Smooth muscle cell (in vitro differentiated cells): ENCODE data around the gene TBL2. TPM values are rescaled to one million over a fixed set of nuclear protein-coding genes. Genes with fewer than 3 reads are reported as not detected.
"Not testable (repeated sequence)": the region's sequence is repeated elsewhere in the genome, so short reads cannot be mapped to it uniquely, and the experiment has no call there.

Experiments
- DNase-seq: peaks from one replicate; lab custom pipeline; 2025; ENCODE audit not compliant: unreplicated experiment; lab: John Stamatoyannopoulos, UW
- H2AFZ ChIP-seq: fragments of 200-600 bp; sonication (generic); 2 replicates; pipeline ENCODE4 v1.6.0; 2016; ENCODE audit warnings: antibody characterized with exemption, low read depth, mild to moderate bottlenecking
- H3F3A ChIP-seq: fragments of 200-600 bp; sonication (generic); 2 replicates; pipeline ENCODE4 v1.6.0; 2017; ENCODE audit warnings: antibody characterized with exemption, low read depth
- H3K27ac ChIP-seq: fragments of 200-600 bp; sonication (generic); 2 replicates; pipeline ENCODE4 v1.5.1; 2016; ENCODE audit warnings: low read depth, mild to moderate bottlenecking
- H3K27me3 ChIP-seq: fragments of 200-600 bp; sonication (generic); 2 replicates; pipeline ENCODE4 v1.6.1; 2016; ENCODE audit warnings: low read depth, mild to moderate bottlenecking
- H3K36me3 ChIP-seq: fragments of 200-600 bp; sonication (generic); 2 replicates; pipeline ENCODE4 v1.5.1; 2016; ENCODE audit warnings: low read depth
- H3K4me1 ChIP-seq: fragments of 200-600 bp; sonication (generic); 2 replicates; pipeline ENCODE4 v1.5.1; 2016; ENCODE audit warnings: low read depth
- H3K4me2 ChIP-seq: fragments of 200-600 bp; sonication (generic); 2 replicates; pipeline ENCODE4 v1.6.0; 2016; ENCODE audit warnings: mild to moderate bottlenecking
- H3K4me3 ChIP-seq: fragments of 200-600 bp; sonication (generic); 2 replicates; pipeline ENCODE4 v1.5.1; 2016; ENCODE audit warnings: mild to moderate bottlenecking
- H3K79me2 ChIP-seq: fragments of 200-600 bp; sonication (generic); 2 replicates; pipeline ENCODE4 v1.6.0; 2016; ENCODE audit warnings: low read depth, mild to moderate bottlenecking
- H3K9ac ChIP-seq: fragments of 200-600 bp; sonication (generic); 2 replicates; pipeline ENCODE4 v1.6.0; 2016; ENCODE audit warnings: low read depth
- H3K9me3 ChIP-seq: fragments of 200-600 bp; sonication (generic); replicated peaks from 2 replicates; pipeline ENCODE4 v1.5.1; 2016; ENCODE audit warnings: low read depth
- H4K20me1 ChIP-seq: fragments of 200-600 bp; sonication (generic); 2 replicates; pipeline ENCODE4 v1.6.0; 2016; ENCODE audit warnings: low read depth
- WGBS: methylation state at CpG from one replicate; pipeline ENCODE4 v1.1.7; 2016; ENCODE audit warnings: low lambda C conversion rate; 5-methylcytosine and 5-hydroxymethylcytosine counted together
- polyA plus RNA-seq: library from polyadenylated mRNA; unstranded; fragments of >200 nt; fragmentation: Nextera tagmentation; extraction: Ambion mirVana; gene quantifications from 2 replicates; pipeline ENCODE4 v1.2.1, GENCODE V29; 2016
- total RNA-seq: library from RNA; depleted of rRNA; stranded (reverse); fragments of >200 nt; gene quantifications from 2 replicates; pipeline ENCODE4 v1.2.3, GENCODE V29; 2014
- TF ChIP-seq, protein P1 (sequence below): fragments of 200-600 bp; sonication (generic); IDR thresholded peaks from 2 replicates; pipeline ENCODE4 v1.5.1; 2017; ENCODE audit warnings: borderline replicate concordance, mild to moderate bottlenecking, antibody characterized with exemption; ENCODE audit not compliant: insufficient read depth, poor library complexity, severe bottlenecking

Gene TBL2
- total and polyA plus RNA-seq, 2 experiments from 2014 or later = 67.6 to 78.5 TPM

DNA sequence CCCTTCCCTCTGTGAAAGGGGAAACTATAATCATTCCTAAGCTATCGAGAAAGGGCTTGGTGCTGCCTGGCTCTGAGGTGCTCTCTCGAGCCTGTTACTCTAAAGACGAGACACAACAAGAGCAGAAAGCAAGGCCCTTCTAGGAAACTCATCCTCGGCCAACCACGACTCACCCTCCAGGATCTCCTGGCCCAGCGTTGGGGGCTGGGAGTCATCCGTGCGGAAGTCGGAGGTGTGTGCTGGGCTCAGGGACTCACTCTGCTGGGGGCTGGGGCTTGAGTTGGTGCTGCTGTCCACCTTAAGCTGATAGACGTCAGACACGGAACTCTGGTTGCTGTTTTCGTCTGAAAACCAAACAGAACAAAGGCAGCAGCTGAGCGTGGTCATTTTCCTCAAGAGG lies 38.7 kb downstream of the TBL2 start:
- Histone ChIP-seq H3K27ac (no peak overlapping the region), H3K36me3 (no peaks in the 10 kb centered on the region), H3K9ac (no peak overlapping the region), H3K27me3 (no peaks in the 10 kb centered on the region), H3K79me2 (peaks cover 7% of the 10 kb centered on the region), H3K4me2 (no peak overlapping the region), H2AFZ (no peak overlapping the region), H3K9me3 (no peaks in the 10 kb centered on the region), H3K4me3 (no peak overlapping the region), H3K4me1 (no peaks in the 10 kb centered on the region), H4K20me1 (peaks cover 16% of the 10 kb centered on the region), H3F3A (no peaks in the 10 kb centered on the region)
- WGBS = 93% methylated on average over 13 of the region's 13 CpGs
- TF ChIP-seq, protein P1, sequence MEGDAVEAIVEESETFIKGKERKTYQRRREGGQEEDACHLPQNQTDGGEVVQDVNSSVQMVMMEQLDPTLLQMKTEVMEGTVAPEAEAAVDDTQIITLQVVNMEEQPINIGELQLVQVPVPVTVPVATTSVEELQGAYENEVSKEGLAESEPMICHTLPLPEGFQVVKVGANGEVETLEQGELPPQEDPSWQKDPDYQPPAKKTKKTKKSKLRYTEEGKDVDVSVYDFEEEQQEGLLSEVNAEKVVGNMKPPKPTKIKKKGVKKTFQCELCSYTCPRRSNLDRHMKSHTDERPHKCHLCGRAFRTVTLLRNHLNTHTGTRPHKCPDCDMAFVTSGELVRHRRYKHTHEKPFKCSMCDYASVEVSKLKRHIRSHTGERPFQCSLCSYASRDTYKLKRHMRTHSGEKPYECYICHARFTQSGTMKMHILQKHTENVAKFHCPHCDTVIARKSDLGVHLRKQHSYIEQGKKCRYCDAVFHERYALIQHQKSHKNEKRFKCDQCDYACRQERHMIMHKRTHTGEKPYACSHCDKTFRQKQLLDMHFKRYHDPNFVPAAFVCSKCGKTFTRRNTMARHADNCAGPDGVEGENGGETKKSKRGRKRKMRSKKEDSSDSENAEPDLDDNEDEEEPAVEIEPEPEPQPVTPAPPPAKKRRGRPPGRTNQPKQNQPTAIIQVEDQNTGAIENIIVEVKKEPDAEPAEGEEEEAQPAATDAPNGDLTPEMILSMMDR = no peak
- DNase-seq = no peak

DNA sequence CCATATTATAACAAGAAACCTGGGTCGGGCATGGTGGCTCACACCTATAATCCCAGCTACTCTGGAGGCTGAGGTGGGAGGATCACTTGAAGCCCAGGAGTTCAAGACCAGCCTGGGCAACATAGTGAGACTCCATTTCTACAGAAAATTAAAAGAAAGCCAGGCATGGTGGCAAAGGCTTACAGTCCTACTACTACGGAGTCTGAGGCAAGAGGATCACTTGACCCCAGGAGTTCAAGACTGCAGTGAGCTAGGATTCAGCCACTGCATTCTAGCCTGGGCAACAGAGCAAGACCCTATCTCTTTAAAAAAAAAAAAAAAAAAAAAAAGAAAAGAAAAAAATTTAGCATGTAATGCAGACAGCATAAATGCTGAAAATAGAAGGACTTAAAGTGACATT lies 39.9 kb downstream of the TBL2 start:
- not testable (repeated sequence) for H3K27me3 ChIP-seq, H3K9ac ChIP-seq, H2AFZ ChIP-seq, H4K20me1 ChIP-seq, H3K36me3 ChIP-seq, DNase-seq, H3K4me2 ChIP-seq, H3K4me3 ChIP-seq, H3K27ac ChIP-seq, H3K79me2 ChIP-seq, H3K9me3 ChIP-seq, H3F3A ChIP-seq, H3K4me1 ChIP-seq
- 95% methylated on average over 2 of the region's 2 CpGs for WGBS

DNA sequence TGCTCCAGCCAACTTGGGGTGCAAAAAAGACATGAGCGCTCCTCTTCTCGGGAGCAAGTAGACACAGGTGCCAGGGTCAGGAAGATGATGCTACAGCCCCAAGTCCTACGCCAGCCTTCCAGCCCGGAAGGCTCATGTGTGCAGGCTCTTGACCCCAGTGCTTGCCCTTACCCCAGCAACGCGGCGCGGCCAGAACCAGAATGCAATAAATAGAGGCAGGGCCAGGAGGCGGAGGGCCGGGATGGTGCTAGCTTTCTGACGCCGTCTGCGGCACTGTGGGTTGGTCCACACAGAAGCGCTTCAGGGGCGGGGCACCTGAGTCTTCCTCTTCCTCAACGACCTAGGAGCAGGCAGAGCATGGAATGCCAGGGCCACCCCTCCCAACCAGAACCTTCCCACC lies 41.3 kb downstream of the TBL2 start:
- Histone ChIP-seq H3F3A (no peaks in the 10 kb centered on the region), H3K4me1 (no peaks in the 10 kb centered on the region), H3K36me3 (no peaks in the 10 kb centered on the region), H2AFZ (no peak overlapping the region), H4K20me1 (peaks cover 5% of the 10 kb centered on the region), H3K79me2 (no peaks in the 10 kb centered on the region), H3K9me3 (no peaks in the 10 kb centered on the region), H3K9ac (no peak overlapping the region), H3K27ac (no peak overlapping the region), H3K4me2 (no peak overlapping the region), H3K4me3 (no peak overlapping the region), H3K27me3 (no peaks in the 10 kb centered on the region)
- WGBS = 97% methylated on average over 16 of the region's 16 CpGs
- TF ChIP-seq, protein P1 = no peak
- no peak for DNase-seq

DNA sequence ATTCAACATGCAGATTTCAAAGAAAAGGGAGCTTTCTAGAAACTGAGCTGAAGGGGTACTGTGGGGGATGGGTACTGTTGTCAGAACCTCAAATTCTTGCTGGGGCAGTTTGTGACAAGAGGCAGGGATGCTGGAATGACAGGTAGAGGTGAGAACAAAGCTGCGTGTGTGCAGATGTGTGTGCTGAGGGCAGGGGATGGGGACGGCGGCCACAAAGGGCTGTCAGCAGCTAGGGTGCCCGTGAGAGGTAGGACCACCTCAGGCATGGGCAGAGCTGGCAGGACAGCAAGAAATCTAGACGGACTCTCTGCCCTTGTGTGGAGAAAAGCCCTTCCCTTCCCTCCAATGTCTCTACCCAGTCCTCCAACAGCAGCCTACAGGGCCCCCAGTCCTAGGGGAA lies 41.9 kb downstream of the TBL2 start:
- 61% methylated on average over 5 of the region's 5 CpGs for WGBS
- Histone ChIP-seq H3K4me3 (no peak overlapping the region), H3K9ac (no peak overlapping the region), H3K27me3 (no peaks in the 10 kb centered on the region), H3K79me2 (no peaks in the 10 kb centered on the region), H3K4me2 (no peak overlapping the region), H3K9me3 (no peaks in the 10 kb centered on the region), H3K4me1 (no peaks in the 10 kb centered on the region), H3K36me3 (no peaks in the 10 kb centered on the region), H3F3A (no peaks in the 10 kb centered on the region), H3K27ac (no peak overlapping the region), H4K20me1 (no peaks in the 10 kb centered on the region), H2AFZ (no peak overlapping the region)
- DNase-seq = no peak
- TF ChIP-seq, protein P1 = no peak

DNA sequence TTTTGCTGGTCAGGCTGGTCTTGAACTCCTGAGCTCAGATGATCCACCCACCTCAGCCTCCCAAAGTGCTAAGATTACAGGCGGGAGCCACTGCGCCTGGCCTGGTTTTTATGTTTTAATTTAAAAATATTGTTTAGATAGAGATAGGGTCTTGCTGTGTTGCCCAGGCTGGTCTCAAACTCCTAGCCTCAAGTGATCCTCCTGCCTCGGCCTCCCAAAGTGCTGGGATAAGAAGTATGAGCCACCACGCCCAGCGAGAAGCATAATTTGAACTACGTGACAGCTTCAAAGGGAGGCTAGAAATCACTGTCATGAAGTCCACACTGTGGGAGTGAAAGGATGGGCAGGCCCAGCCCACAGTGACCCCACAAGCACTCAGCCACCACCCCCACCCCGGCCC lies 42.5 kb downstream of the TBL2 start:
- not testable (repeated sequence) for H3K27ac ChIP-seq, H3K36me3 ChIP-seq, H3K9me3 ChIP-seq, H3K4me3 ChIP-seq, H4K20me1 ChIP-seq, H3K79me2 ChIP-seq, H3K4me2 ChIP-seq, H2AFZ ChIP-seq, DNase-seq, H3K4me1 ChIP-seq, H3F3A ChIP-seq, H3K9ac ChIP-seq, H3K27me3 ChIP-seq
- WGBS = 98% methylated on average over 7 of the region's 7 CpGs
